Heart left ventricle (tissue), 16 donors: ENCODE data around the gene CAV2. TPM values are rescaled to one million over a fixed set of nuclear protein-coding genes. Genes with fewer than 3 reads are reported as not detected.
"Not testable (repeated sequence)": the region's sequence is repeated elsewhere in the genome, so short reads cannot be mapped to it uniquely, and the experiment has no call there.

Experiments used
- ATAC-seq, 4 donors: fragments of 200-7000 bp; cut with Tn5 transposase; one replicate each; pipeline ENCODE4 v1.9.1; 2020 to 2022; ENCODE audit warnings: moderate library complexity in 4 of 4, mild to moderate bottlenecking in 3 of 4, moderate number of reproducible peaks in 1 of 4
- DNase-seq, 5 donors: peaks; one replicate each; pipeline ENCODE4 v3.0.0-alpha.2; 2020
- H3K27ac ChIP-seq, 12 donors: fragments of 200-600 bp; sonication (generic) in 4 of 12; one replicate each; pipeline versions ENCODE4 v1.5.0 to v1.8.0; 2016 to 2022; ENCODE audit warnings: mild to moderate bottlenecking in 2 of 12
- H3K27me3 ChIP-seq, 9 donors: fragments of 200-600 bp; sonication (generic) in 2 of 9; one replicate each; pipeline versions ENCODE4 v1.5.1 to v1.8.0; 2016 to 2022; ENCODE audit warnings: mild to moderate bottlenecking in 3 of 9
- H3K36me3 ChIP-seq, 9 donors: fragments of 200-600 bp; sonication (generic) in 2 of 9; one replicate each; pipeline versions ENCODE4 v1.5.0 to v1.8.0; 2018 to 2022; ENCODE audit warnings: mild to moderate bottlenecking in 2 of 9
- H3K4me1 ChIP-seq, 12 donors: fragments of 200-600 bp; sonication (generic) in 4 of 12; one replicate each; pipeline versions ENCODE4 v1.5.0 to v1.8.0; 2016 to 2022; ENCODE audit warnings: mild to moderate bottlenecking in 3 of 12
- H3K4me3 ChIP-seq, 12 donors: fragments of 200-600 bp; sonication (generic) in 4 of 12; one replicate each; pipeline versions ENCODE4 v1.5.0 to v1.8.0; 2017 to 2022; ENCODE audit warnings: mild to moderate bottlenecking in 9 of 12, moderate library complexity in 4 of 12
- H3K9me3 ChIP-seq, 12 donors: fragments of 200-600 bp; sonication (generic) in 4 of 12; one replicate each; pipeline versions ENCODE4 v1.5.0 to v1.8.0; 2016 to 2022; ENCODE audit warnings: mild to moderate bottlenecking in 1 of 12
- CTCF ChIP-seq, 12 donors: fragments of 200-600 bp; sonication (generic) in 4 of 12; IDR thresholded peaks; one replicate each; pipeline versions ENCODE4 v1.5.0 to v1.8.0; 2018 to 2022; ENCODE audit warnings: antibody characterized with exemption in 12 of 12, mild to moderate bottlenecking in 5 of 12
- POLR2A ChIP-seq, 2 donors: fragments of 450-650 bp; IDR thresholded peaks; one replicate each; pipeline ENCODE4 v1.6.1; 2017; ENCODE audit warnings: antibody characterized with exemption in 2 of 2, mild to moderate bottlenecking in 2 of 2, moderate library complexity in 2 of 2
- WGBS, 4 donors: extraction: QIAGEN DNeasy Blood & Tissue Kit in 2 of 4; methylation state at CpG; one replicate each; pipeline versions ENCODE4 v1.1.5 to v1.1.7; 2013 to 2018; 5-methylcytosine and 5-hydroxymethylcytosine counted together
- intact Hi-C, 10 donors: fragments of 100-400 bp; cut with DNase I; formaldehyde crosslinking; loops; one replicate each; pipeline versions ENCODE4 v1.11.1 to v1.14.2; 2022
- polyA plus RNA-seq, 2 donors: library from polyadenylated mRNA; stranded (reverse); fragments of 200-250 nt; gene quantifications; one replicate each; pipeline ENCODE4 v1.2.3, GENCODE V29; 2013
- total RNA-seq, 9 donors: library from RNA; depleted of rRNA in 2 of 9; stranded (reverse); fragments of >200 nt in 2 of 9; fragmentation: NEBNext Ultra II Directional in 3 of 9; extraction: Animal tissue kit (Norgen Biotek cat#: 25700) in 3 of 9; gene quantifications; one replicate each; pipeline versions ENCODE4 v1.1.0 to v1.2.4, GENCODE V29; 2016 to 2023
- donor health status: ischemic (EF 13 %, LVEDD 7.1; RV severe dilation, severe dysfunction).
- donor health status: healthy with polysubstance abuse.
- donor health status: DM: no; HTN: yes; CAD: no.
- donor health status: DM: no; HTN: no; CAD: no.
- donor health status: ischemic (EF 25% LVEDD 6.9; RV normal size, moderate dysfunction).
- donor health status: ischemic (EF 25% LVEDD 5.7; RV mildly dilated, moderate dysfunction).
- donor health status: healthy.
- donor health status: DM: yes; HTN: yes; CAD: no.
- donor health status: ischemic (EF 35%, LVEDD 5.7; RV mildly dilated, moderate dysfunction).
- donor health status: nonischemic (EF 11% LVEDD 7.7; RV severe dilation, severe dysfunction).
- donor health status: DM: yes; HTN: yes; CAD: no.
- donor health status: PGD.
- donor health status: ischemic (EF 29% LVEDD 5.4; RV normal size, mild dysfunction).
- donor health status: nonischemic (EF 23%, LVEDD 6.1; RV moderate dilation, normal function).

Gene CAV2
- total and polyA plus RNA-seq, 11 donors = 66.3 to 345 (median 236) TPM

DNA sequence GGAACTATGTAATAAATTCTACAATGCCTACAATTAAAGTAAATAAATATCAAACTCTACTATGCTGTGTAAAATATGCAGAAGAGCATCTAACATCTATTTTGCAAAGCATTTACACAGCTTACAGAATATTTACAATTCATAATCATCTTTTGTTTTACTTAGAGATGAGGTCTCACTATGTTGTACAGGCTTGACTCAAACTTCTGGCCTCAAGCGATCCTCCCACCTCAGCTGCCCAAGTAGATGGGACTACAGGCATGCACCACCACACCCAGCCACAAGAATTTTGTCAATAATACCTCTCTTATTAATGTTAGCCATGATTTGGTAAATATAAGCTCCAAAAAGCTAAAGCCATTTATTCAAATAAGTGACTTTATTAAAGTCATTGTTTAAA is 21.9 kb upstream of the CAV2 start:
- 94 to 100% (median 98%) methylated on average over 1 of the region's 1 CpG for WGBS, 4 donors
- no peaks in the 10 kb centered on the region for H3K4me1 ChIP-seq
- H3K27me3 ChIP-seq = no peaks in the 10 kb centered on the region
- no peaks in the 10 kb centered on the region for H3K36me3 ChIP-seq
- intact Hi-C loops = no loop called here
- no peak for DNase-seq
- no peak overlapping the region for H3K27ac ChIP-seq
- peaks cover 0 to 6% (median 0%) of the 10 kb centered on the region in 12 donors for H3K9me3 ChIP-seq
- no peak for ATAC-seq
- no peak for TF ChIP-seq CTCF (IDR thresholded peaks at IDR 0.05)
- no peak for TF ChIP-seq POLR2A (IDR thresholded peaks at IDR 0.05)
- H3K4me3 ChIP-seq = no peak overlapping the region

DNA sequence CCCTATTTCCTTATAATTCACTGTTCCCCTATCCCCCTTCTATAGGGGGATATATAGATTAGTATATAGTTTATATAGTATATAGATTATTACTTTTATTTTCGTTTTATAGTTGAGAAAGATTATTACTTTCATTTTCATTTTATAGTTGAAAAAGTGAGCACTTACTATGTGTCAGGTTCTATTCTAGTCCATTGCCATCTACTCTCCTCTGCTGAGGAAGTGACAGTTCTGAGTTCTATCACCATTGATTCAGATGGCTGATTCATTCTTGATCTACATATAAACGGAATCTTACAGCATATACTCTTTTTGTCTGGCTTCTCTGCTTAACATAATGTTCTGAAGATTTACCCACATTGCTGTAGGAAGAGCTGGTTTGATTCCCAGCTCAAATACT is 20.7 kb upstream of the CAV2 start:
- no peak for DNase-seq
- no peak for ATAC-seq
- H3K4me1 ChIP-seq = peaks cover 0 to 3% (median 0%) of the 10 kb centered on the region in 12 donors
- TF ChIP-seq CTCF (IDR thresholded peaks at IDR 0.05) (no peak), POLR2A (IDR thresholded peaks at IDR 0.05) (no peak)
- no peak overlapping the region for H3K4me3 ChIP-seq
- peaks cover 0 to 6% (median 0%) of the 10 kb centered on the region in 12 donors for H3K9me3 ChIP-seq
- no peaks in the 10 kb centered on the region for H3K27me3 ChIP-seq
- intact Hi-C loops = no loop called here
- H3K36me3 ChIP-seq = no peaks in the 10 kb centered on the region
- no peak overlapping the region for H3K27ac ChIP-seq
- WGBS, 4 donors = 83 to 85% (median 84%) methylated on average over 2 of the region's 2 CpGs

GRCh38 chr7:116483271-116483942 is 16.1 kb upstream of the CAV2 start:
- H3K36me3 ChIP-seq = no peaks in the 10 kb centered on the region
- no peak overlapping the region for H3K27ac ChIP-seq
- H3K27me3 ChIP-seq = no peaks in the 10 kb centered on the region
- H3K4me1 ChIP-seq = peaks cover 0 to 3% (median 0%) of the 10 kb centered on the region in 12 donors
- no peak for DNase-seq
- 83 to 90% (median 87%) methylated on average over 2 of the region's 2 CpGs for WGBS, 4 donors
- no peaks in the 10 kb centered on the region for H3K9me3 ChIP-seq
- intact Hi-C loops = no loop called here
- no peak overlapping the region for H3K4me3 ChIP-seq
- TF ChIP-seq CTCF (IDR thresholded peaks at IDR 0.05) (no peak), POLR2A (IDR thresholded peaks at IDR 0.05) (no peak)
- ATAC-seq = no peak

GRCh38 chr7:116484389-116484788 is 15.1 kb upstream of the CAV2 start:
- 98 to 99% (median 98%) methylated on average over 4 of the region's 4 CpGs for WGBS, 4 donors
- H3K27ac ChIP-seq, H3K9me3 ChIP-seq, intact Hi-C loops, H3K27me3 ChIP-seq, H3K4me3 ChIP-seq, ATAC-seq, DNase-seq, H3K36me3 ChIP-seq, H3K4me1 ChIP-seq: not testable (repeated sequence)
